Osteoblast (primary cell): ENCODE data around the gene ACTC1. TPM values are rescaled to one million over a fixed set of nuclear protein-coding genes. Genes with fewer than 3 reads are reported as not detected.

ENCODE experiments used
- DNase-seq: peaks from one replicate; pipeline ENCODE4 v3.0.0; 2011; ENCODE audit warnings: low spot score, mixed read lengths; ENCODE audit not compliant: insufficient read length; ENCODE audit errors: missing footprints
- H2AFZ ChIP-seq: 2 replicates; pipeline ENCODE4 v1.6.0; 2011; ENCODE audit warnings: mild to moderate bottlenecking, low read length
- H3K27ac ChIP-seq: 2 replicates; pipeline ENCODE4 v1.5.1; 2011; ENCODE audit warnings: mild to moderate bottlenecking, low read depth, low read length, moderate library complexity
- H3K27me3 ChIP-seq: 2 replicates; pipeline ENCODE4 v1.6.0; 2012; ENCODE audit warnings: mild to moderate bottlenecking, control low read depth, inconsistent platforms, low read length, moderate library complexity; ENCODE audit not compliant: insufficient read depth
- H3K36me3 ChIP-seq: 2 replicates; pipeline ENCODE4 v1.5.1; 2011; ENCODE audit warnings: mild to moderate bottlenecking, low read length, control low read depth, moderate library complexity; ENCODE audit not compliant: insufficient read depth
- H3K4me1 ChIP-seq: 2 replicates; pipeline ENCODE4 v1.5.1; 2011; ENCODE audit warnings: mild to moderate bottlenecking, low read length, control low read depth, moderate library complexity; ENCODE audit not compliant: insufficient read depth
- H3K4me2 ChIP-seq: 2 replicates; pipeline ENCODE4 v1.6.0; 2011; ENCODE audit warnings: mild to moderate bottlenecking, low read length; ENCODE audit not compliant: insufficient read depth
- H3K4me3 ChIP-seq: fragments of 200-600 bp; sonication (generic); 3 replicates; pipeline ENCODE4 v1.5.1; 2012; ENCODE audit warnings: mild to moderate bottlenecking, low read length, inconsistent platforms; ENCODE audit not compliant: insufficient read depth
- H3K79me2 ChIP-seq: 2 replicates; pipeline ENCODE4 v1.6.0; 2012; ENCODE audit warnings: mild to moderate bottlenecking, low read length, control low read depth, inconsistent platforms; ENCODE audit not compliant: insufficient read depth
- H3K9me3 ChIP-seq: 2 replicates; pipeline ENCODE4 v1.5.1; 2011; ENCODE audit warnings: low read depth, low read length, control low read depth
- H4K20me1 ChIP-seq: 2 replicates; pipeline ENCODE4 v1.6.0; 2012; ENCODE audit warnings: mild to moderate bottlenecking, low read length, control low read depth; ENCODE audit not compliant: insufficient read depth
- total RNA-seq: library from RNA; depleted of rRNA; stranded (reverse); fragments of >200 nt; gene quantifications from 2 replicates; pipeline ENCODE4 v1.2.3, GENCODE V29; 2012
- TF ChIP-seq, protein P1 (sequence below): IDR thresholded peaks from 2 replicates; pipeline ENCODE4 v1.5.1; 2011; ENCODE audit warnings: mild to moderate bottlenecking, low read depth, low read length, moderate library complexity; ENCODE audit errors: extremely low read depth

Gene ACTC1
- total RNA-seq, 1 donor: not detected

DNA sequence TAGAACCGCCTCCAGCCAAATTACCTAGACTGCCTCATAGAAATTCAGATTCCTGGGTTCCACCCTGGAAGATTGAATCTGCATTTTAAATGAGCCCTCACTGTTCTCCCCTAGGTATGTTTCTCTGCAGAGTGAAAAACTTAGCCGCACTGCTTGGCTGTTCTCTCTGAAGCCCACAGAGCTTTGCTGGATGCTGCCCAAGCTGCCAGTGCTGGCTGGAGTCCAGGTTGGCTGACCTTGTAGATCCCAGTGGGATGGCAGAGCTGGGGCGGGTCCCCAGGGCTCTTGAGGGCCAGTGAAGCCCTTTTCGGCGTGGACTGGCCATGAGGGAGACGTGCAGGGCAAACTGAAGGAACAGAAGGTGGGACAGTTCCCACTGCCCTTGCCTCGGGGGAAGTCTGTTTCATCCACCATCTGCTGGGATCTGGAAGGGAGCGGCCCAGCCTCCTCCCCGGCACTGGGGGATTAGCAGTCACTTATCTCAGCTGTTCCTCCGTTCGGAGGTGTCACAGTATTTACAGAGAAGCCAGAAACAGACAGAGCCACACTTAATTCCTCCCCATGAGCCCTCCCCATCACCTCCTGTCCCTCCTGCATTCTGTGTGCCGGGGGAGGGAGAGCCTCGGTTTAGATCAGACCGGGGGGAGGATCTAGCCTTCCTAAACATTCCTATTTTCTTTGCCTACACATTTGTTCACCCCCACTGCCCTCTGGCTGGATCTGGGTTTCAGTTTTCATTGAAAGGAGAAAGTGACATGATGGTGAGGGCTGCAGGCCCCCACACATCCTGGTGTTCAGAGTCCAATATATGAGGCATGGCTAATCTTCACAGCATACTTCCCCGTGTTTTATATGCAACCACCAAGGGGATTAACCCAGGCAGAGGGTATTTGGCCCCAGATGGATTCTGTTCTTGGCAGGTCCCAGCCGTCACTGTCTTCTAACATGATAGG is 4.1 kb upstream of the ACTC1 start:
- Histone ChIP-seq H2AFZ (peak overlapping the region; percentile 63), H3K27me3 (peaks cover 33% of the 10 kb centered on the region), H3K9me3 (no peaks in the 10 kb centered on the region), H3K27ac (no peak overlapping the region), H3K4me3 (peak overlapping the region; percentile 6), H3K36me3 (no peaks in the 10 kb centered on the region), H3K79me2 (no peaks in the 10 kb centered on the region), H3K4me1 (peaks cover 8% of the 10 kb centered on the region), H4K20me1 (no peaks in the 10 kb centered on the region), H3K4me2 (peak overlapping the region; percentile 42)
- peak; percentile 50 for DNase-seq
- TF ChIP-seq, protein P1, sequence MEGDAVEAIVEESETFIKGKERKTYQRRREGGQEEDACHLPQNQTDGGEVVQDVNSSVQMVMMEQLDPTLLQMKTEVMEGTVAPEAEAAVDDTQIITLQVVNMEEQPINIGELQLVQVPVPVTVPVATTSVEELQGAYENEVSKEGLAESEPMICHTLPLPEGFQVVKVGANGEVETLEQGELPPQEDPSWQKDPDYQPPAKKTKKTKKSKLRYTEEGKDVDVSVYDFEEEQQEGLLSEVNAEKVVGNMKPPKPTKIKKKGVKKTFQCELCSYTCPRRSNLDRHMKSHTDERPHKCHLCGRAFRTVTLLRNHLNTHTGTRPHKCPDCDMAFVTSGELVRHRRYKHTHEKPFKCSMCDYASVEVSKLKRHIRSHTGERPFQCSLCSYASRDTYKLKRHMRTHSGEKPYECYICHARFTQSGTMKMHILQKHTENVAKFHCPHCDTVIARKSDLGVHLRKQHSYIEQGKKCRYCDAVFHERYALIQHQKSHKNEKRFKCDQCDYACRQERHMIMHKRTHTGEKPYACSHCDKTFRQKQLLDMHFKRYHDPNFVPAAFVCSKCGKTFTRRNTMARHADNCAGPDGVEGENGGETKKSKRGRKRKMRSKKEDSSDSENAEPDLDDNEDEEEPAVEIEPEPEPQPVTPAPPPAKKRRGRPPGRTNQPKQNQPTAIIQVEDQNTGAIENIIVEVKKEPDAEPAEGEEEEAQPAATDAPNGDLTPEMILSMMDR: no peak

DNA sequence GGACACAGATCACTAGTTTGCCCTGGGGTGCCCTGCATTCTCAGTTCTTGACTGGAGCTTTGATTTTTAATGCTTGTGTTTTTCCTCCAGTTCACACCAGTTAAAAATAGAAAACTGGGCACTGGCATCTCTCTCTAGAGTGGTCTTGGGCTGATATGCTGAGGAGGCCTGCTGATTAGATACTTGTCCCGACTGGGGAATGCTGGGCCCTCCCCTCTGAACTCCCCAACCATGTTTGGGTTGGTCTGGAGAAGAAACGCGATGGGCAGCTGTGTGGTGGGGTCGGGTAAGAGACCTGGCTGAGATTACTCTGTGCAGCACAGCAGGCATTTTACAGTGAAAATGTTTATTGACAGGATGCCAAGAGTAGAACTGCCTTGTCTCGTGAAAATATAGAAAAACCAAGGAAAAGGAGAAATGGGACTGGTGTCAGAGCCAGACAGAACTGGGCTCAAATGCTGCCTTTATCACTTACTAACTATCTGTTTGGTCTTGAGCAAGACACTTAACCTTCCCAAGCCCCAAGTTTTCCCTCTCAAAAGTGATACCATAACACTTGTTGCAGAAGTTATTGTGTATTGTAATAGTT is 1.6 kb upstream of the ACTC1 start:
- DNase-seq: peak; percentile 51
- Histone ChIP-seq H3K27ac (no peak overlapping the region), H3K4me1 (peaks cover 8% of the 10 kb centered on the region)

DNA sequence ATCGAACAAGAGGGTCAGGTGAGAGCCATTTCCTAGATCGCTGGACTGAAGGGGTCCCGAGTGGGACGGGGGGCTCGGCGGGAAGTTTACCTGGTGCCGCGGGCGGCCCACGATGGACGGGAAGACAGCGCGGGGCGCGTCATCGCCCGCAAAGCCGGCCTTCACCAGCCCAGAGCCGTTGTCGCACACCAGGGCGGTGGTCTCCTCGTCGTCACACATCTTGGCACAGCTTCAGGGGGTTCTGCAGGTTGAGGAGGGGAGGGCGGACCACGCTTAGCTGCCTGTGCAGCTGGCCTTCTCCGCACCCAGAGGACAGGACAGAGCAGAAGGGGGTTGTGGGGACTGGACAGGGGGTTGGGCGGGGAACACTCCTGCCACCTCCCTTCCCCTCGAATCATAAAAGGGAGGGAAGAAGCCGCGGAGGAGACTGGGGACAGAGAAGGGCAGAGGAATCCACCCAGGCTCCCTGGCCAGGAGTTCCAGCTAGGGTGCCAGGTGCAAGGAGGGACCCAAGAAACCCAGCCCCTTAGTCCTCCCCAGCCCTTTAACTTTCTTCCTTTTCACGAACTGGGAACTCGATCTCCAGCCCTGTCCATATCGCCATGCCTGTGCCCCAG is 651 bp downstream of the ACTC1 start:
- no peaks in the 10 kb centered on the region for H3K36me3 ChIP-seq
- DNase-seq: peak; percentile 27
- no peaks in the 10 kb centered on the region for H3K9me3 ChIP-seq
- peak overlapping the region; percentile 47 for H3K4me3 ChIP-seq
- peak overlapping the region; percentile 67 for H3K4me2 ChIP-seq
- H3K27me3 ChIP-seq: peaks cover 74% of the 10 kb centered on the region
- H3K4me1 ChIP-seq: peaks cover 8% of the 10 kb centered on the region
- no peaks in the 10 kb centered on the region for H4K20me1 ChIP-seq
- H2AFZ ChIP-seq: no peak overlapping the region
- no peaks in the 10 kb centered on the region for H3K79me2 ChIP-seq
- TF ChIP-seq, protein P1: no peak
- H3K27ac ChIP-seq: no peak overlapping the region

More for the DNA sequence above, 1.6 kb upstream of the ACTC1 start:
- Histone ChIP-seq H4K20me1 (no peaks in the 10 kb centered on the region), H3K79me2 (no peaks in the 10 kb centered on the region), H2AFZ (no peak overlapping the region), H3K4me3 (no peak overlapping the region), H3K4me2 (no peak overlapping the region), H3K9me3 (no peaks in the 10 kb centered on the region), H3K36me3 (no peaks in the 10 kb centered on the region), H3K27me3 (peaks cover 54% of the 10 kb centered on the region)
- TF ChIP-seq, protein P1: no peak
